GM12875 (cell line): ENCODE measurements around the gene ATP4B.

ENCODE experiments used
- H3K4me3 ChIP-seq: one replicate; pipeline ENCODE4 v1.5.1; 2011; ENCODE audit warnings: low read depth, low read length, control low read depth
- TF ChIP-seq, protein P1 (sequence below): IDR thresholded peaks from 2 replicates; pipeline ENCODE4 v1.5.1; 2011; ENCODE audit warnings: low read depth, mild to moderate bottlenecking, control low read depth, inconsistent platforms, low read length, moderate library complexity, borderline replicate concordance; ENCODE audit not compliant: insufficient read depth

Gene ATP4B

GRCh38 chr13:113607889-113608635, 49.9 kb downstream of the ATP4B start:
- H3K4me3 ChIP-seq = no peak overlapping the region
- TF ChIP-seq, protein P1, sequence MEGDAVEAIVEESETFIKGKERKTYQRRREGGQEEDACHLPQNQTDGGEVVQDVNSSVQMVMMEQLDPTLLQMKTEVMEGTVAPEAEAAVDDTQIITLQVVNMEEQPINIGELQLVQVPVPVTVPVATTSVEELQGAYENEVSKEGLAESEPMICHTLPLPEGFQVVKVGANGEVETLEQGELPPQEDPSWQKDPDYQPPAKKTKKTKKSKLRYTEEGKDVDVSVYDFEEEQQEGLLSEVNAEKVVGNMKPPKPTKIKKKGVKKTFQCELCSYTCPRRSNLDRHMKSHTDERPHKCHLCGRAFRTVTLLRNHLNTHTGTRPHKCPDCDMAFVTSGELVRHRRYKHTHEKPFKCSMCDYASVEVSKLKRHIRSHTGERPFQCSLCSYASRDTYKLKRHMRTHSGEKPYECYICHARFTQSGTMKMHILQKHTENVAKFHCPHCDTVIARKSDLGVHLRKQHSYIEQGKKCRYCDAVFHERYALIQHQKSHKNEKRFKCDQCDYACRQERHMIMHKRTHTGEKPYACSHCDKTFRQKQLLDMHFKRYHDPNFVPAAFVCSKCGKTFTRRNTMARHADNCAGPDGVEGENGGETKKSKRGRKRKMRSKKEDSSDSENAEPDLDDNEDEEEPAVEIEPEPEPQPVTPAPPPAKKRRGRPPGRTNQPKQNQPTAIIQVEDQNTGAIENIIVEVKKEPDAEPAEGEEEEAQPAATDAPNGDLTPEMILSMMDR = no peak

DNA sequence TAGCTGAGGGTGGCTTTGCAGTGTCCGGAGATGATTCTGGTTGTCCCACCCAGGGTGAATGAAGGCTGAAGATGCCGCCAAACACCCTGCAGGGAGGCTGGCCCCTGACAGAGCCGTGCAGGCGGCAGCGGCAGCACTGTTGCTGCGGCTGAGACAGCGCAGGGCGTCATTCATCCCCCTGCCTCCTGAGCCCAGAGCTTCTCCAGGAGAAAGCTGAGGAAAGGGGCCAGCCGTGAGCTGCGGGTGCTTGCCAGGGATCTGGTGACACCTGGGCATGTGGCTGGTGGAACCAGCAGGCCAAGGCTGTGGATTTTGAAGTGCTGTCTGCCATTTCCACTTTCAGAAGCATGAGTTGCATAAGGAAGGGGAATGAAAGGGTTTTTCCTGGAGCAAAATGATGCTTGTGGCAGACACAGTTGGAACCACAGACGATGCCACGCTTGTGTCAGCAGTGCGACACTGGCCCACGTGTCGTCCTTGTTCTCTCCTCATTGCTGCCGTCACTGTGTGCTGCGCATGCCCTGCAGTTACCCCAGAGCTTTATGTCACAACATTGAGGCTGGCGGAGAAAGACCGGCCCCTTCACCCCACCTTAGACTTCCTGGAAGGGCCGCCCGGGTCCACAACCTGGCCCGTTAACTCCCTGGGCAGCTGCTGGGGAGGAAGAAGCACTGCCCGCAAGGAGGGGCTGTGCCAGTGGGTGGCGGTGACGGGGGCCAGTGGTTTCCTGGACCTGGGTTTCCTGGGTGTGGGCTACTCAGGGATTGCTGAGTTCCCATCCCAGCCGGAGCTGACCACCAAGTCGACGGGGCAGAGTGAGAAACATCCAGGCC, 50.7 kb downstream of the ATP4B start:
- TF ChIP-seq, protein P1 = no peak
- H3K4me3 ChIP-seq = no peak overlapping the region

DNA sequence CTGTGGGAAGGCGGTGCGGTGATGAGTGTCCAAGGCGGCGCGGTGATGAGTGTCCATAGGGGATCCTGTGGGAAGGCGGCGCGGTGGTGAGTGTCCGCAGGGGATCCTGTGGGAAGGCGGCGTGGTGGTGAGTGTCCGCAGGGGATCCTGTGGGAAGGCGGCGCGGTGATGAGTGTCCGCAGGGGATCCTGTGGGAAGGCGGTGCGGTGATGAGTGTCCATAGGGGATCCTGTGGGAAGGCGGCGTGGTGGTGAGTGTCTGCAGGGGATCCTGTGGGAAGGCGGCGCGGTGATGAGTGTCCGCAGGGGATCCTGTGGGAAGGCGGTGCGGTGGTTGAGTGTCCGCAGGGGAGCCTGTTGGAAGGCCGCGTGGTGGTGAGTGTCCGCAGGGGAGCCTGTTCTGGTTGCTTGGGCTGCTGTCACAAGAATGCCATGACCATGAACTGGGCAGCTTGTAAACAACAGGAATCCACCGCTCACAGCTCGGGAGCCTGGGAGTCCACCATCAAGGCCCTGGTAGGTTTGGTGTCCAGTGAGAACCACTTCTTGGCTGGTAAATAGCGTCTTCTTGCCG, 52.0 kb downstream of the ATP4B start:
- no peak overlapping the region for H3K4me3 ChIP-seq
- TF ChIP-seq, protein P1 = no peak

DNA sequence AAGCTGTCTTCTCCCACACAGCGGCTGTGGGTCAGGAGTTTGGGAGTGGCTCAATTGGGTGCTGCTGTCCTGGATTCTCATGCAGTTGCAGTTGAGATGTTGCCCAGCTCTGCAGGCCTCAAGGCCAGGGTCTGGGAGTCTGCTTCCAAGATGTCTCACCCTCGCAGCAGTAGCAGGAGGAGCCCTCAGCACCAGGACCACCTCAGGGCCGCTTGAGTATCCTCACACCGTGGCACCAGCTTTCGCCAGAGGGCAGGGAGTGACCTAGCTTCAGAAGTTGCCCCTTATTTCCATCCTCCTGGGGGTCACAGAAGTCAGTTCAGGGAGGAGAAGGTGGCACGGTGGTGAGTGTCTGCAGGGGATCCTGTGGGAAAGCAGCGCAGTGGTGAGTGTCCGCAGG, 52.5 kb downstream of the ATP4B start:
- no peak overlapping the region for H3K4me3 ChIP-seq
- TF ChIP-seq, protein P1 = no peak

DNA sequence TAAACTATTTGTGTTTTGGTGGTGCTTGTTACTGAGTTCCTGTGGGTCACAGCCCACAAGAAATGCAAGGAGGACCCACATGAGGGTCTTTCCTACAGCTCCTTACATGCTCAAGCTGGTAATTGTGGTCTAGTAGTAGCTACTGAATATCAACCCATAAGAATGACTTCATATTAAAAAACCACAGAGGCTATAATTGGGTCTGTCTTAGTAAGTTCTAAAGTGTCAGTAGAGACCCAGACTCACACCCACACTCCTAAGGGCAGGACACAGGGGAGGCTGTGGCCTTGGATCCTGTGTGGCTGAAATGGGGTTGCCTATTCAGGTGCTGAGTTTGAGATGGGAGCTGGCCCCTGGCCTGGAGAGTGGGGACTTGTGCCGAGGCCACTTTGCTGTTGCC, 53.8 kb downstream of the ATP4B start:
- no peak overlapping the region for H3K4me3 ChIP-seq
- TF ChIP-seq, protein P1 = no peak

GRCh38 chr13:113603116-113603710, 54.8 kb downstream of the ATP4B start:
- TF ChIP-seq, protein P1 = no peak

More at GRCh38 chr13:113603116-113603710, 54.8 kb downstream of the ATP4B start:
- H3K4me3 ChIP-seq = no peak overlapping the region
